Esophagus squamous epithelium (tissue), 4 donors: ENCODE data around the gene KRTAP19-2.

Experiments
- POLR2A ChIP-seq, 4 donors: fragments of 450-650 bp; IDR thresholded peaks; one replicate each; pipeline ENCODE4 v1.6.1; 2017; ENCODE audit warnings: antibody characterized with exemption in 4 of 4, mild to moderate bottlenecking in 4 of 4, moderate library complexity in 3 of 4
- TF ChIP-seq, protein P1 (sequence below), 6 experiments: fragments of 450-650 bp in 4 of 6; fragments of 200-600 bp in 2 of 6; sonication (generic) in 2 of 6; IDR thresholded peaks; one replicate each; pipeline ENCODE4 v1.5.1; 2016 to 2019; ENCODE audit warnings: antibody characterized with exemption in 6 of 6, mild to moderate bottlenecking in 4 of 6, moderate library complexity in 4 of 6

- TF ChIP-seq POLR2A (IDR thresholded peaks at IDR 0.05): no peak
- TF ChIP-seq, protein P1, sequence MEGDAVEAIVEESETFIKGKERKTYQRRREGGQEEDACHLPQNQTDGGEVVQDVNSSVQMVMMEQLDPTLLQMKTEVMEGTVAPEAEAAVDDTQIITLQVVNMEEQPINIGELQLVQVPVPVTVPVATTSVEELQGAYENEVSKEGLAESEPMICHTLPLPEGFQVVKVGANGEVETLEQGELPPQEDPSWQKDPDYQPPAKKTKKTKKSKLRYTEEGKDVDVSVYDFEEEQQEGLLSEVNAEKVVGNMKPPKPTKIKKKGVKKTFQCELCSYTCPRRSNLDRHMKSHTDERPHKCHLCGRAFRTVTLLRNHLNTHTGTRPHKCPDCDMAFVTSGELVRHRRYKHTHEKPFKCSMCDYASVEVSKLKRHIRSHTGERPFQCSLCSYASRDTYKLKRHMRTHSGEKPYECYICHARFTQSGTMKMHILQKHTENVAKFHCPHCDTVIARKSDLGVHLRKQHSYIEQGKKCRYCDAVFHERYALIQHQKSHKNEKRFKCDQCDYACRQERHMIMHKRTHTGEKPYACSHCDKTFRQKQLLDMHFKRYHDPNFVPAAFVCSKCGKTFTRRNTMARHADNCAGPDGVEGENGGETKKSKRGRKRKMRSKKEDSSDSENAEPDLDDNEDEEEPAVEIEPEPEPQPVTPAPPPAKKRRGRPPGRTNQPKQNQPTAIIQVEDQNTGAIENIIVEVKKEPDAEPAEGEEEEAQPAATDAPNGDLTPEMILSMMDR (IDR thresholded peaks at IDR 0.05): no peak
These were observed 9.2 kb downstream of the KRTAP19-2 start for GRCh38 chr21:30478004-30478403.
